SK-N-SH treated with all-trans-retinoic acid at 6 μM for 48 hours (cell line): ENCODE data around the gene YPEL1.

Experiments used
- ATAC-seq: fragments of 200-7000 bp; cut with Tn5 transposase; 3 replicates; pipeline ENCODE4 v1.9.1; 2020; ENCODE audit warnings: mild to moderate bottlenecking, moderate library complexity
- ARNTL ChIP-seq: fragments of 450-650 bp; formaldehyde crosslinking; IDR thresholded peaks from 2 replicates; pipeline ENCODE4 v1.5.0; 2020; ENCODE audit warnings: low read depth, mild to moderate bottlenecking, moderate library complexity, borderline replicate concordance
- CSDC2 ChIP-seq: fragments of 250-450 bp; sonication (Bioruptor Pico); IDR thresholded peaks from 2 replicates; pipeline ENCODE4 v1.5.0; 2020; ENCODE audit warnings: mild to moderate bottlenecking, moderate library complexity
- ESRRG ChIP-seq: fragments of 250-450 bp; sonication (Bioruptor Pico); IDR thresholded peaks from 2 replicates; pipeline ENCODE4 v1.6.1; 2021; ENCODE audit warnings: mild to moderate bottlenecking
- GLIS3 ChIP-seq: fragments of 250-450 bp; sonication (Bioruptor Pico); IDR thresholded peaks from 2 replicates; pipeline ENCODE4 v1.5.0; 2020; ENCODE audit warnings: mild to moderate bottlenecking, moderate library complexity
- OSR1 ChIP-seq: fragments of 250-450 bp; sonication (Bioruptor Pico); IDR thresholded peaks from 2 replicates; pipeline ENCODE4 v1.8.0; 2022; ENCODE audit warnings: moderate library complexity, mild to moderate bottlenecking, inconsistent platforms
- SNAI2 ChIP-seq: fragments of 250-450 bp; sonication (Bioruptor Pico); IDR thresholded peaks from 2 replicates; pipeline ENCODE4 v1.5.0; 2020; ENCODE audit warnings: mild to moderate bottlenecking, moderate library complexity
- TCF4 ChIP-seq: fragments of 250-450 bp; sonication (Bioruptor Pico); IDR thresholded peaks from 2 replicates; pipeline ENCODE4 v1.8.0; 2021; ENCODE audit warnings: mild to moderate bottlenecking, moderate library complexity, borderline replicate concordance
- TOX ChIP-seq: fragments of 250-450 bp; sonication (Bioruptor Pico); IDR thresholded peaks from 2 replicates; pipeline ENCODE4 v1.8.0; 2021; ENCODE audit warnings: mild to moderate bottlenecking, moderate library complexity, borderline replicate concordance
- TSHZ2 ChIP-seq: fragments of 250-450 bp; sonication (Bioruptor Pico); IDR thresholded peaks from 2 replicates; pipeline ENCODE4 v1.5.0; 2020; ENCODE audit warnings: mild to moderate bottlenecking, moderate library complexity
- ZC3H10 ChIP-seq: fragments of 250-450 bp; sonication (Bioruptor Pico); IDR thresholded peaks from 2 replicates; pipeline ENCODE4 v1.5.1; 2021; ENCODE audit warnings: mild to moderate bottlenecking, moderate library complexity
- ZFP3 ChIP-seq: fragments of 250-450 bp; sonication (Bioruptor Pico); IDR thresholded peaks from 2 replicates; pipeline ENCODE4 v1.5.0; 2020; ENCODE audit warnings: mild to moderate bottlenecking, moderate library complexity
- ZNF565 ChIP-seq: fragments of 450-650 bp; formaldehyde crosslinking; conservative IDR thresholded peaks from 2 replicates; pipeline ENCODE4 v1.5.0; 2020; ENCODE audit warnings: low read depth, mild to moderate bottlenecking, moderate library complexity
- ZNF70 ChIP-seq: fragments of 450-650 bp; formaldehyde crosslinking; IDR thresholded peaks from 2 replicates; pipeline ENCODE4 v1.5.0; 2020; ENCODE audit warnings: mild to moderate bottlenecking, moderate library complexity
- TF ChIP-seq, protein P1 (sequence below): fragments of 250-450 bp; sonication (Bioruptor Pico); IDR thresholded peaks from 2 replicates; pipeline ENCODE4 v1.5.1; 2020; ENCODE audit warnings: low read depth, mild to moderate bottlenecking, moderate library complexity
- TF ChIP-seq, protein P2 (sequence below): fragments of 250-450 bp; sonication (Bioruptor Pico); IDR thresholded peaks from 2 replicates; pipeline ENCODE4 v1.8.0; 2021; ENCODE audit warnings: low read depth, mild to moderate bottlenecking, moderate library complexity, borderline replicate concordance
- TF ChIP-seq, protein P3 (sequence below): fragments of 250-450 bp; sonication (Bioruptor Pico); IDR thresholded peaks from 2 replicates; pipeline ENCODE4 v1.8.0; 2020; ENCODE audit warnings: mild to moderate bottlenecking, moderate library complexity, borderline replicate concordance

The YPEL1 gene

GRCh38 chr22:21697880-21698279, 37.7 kb downstream of the YPEL1 start (continued):
- TF ChIP-seq ZNF565 (no peak), TSHZ2 (no peak), ESRRG (no peak), CSDC2 (CRISPR knock-in tag) (no peak), ARNTL (CRISPR knock-in tag) (no peak)

DNA sequence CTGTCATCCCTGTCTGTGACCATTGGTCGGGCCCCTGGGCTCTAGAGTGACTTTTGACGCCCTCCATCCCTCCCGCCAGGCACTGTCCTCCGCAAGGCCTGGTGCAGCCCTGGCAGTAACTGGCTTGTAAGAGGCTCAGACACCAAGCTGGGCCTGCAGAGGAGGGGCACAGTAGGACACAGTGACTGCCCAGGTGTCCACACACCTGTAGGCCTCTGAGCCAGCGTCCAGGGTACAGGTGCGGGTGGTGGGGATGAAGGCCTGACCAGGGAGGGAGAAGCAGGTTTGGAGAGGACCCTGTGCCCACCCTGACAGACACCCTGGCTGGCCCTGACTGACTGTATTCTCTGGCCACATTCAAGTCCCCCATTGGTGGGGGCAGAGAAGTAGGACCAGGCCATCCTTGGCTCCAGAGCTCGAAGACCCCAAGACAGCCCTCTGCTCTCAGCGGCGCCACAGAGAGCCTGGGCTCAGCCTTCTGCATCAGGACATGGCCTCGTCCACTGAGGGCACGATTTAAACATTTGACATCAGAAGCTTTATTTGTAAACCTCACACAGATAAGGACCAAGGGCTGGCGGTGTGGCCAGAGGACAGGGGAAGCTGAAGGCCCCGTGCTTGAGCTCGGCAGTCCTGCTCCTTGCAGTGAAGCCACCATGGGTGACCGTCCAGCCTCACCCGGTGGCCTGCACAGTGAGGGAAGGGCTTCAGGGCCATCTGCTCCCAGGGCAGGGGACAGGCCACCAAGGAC, 38.4 kb downstream of the YPEL1 start:
- no peak for TF ChIP-seq ESRRG
- no peak for TF ChIP-seq GLIS3
- no peak for TF ChIP-seq ZNF70 (CRISPR knock-in tag)
- no peak for TF ChIP-seq CSDC2 (CRISPR knock-in tag)
- no peak for TF ChIP-seq TOX (CRISPR knock-in tag)
- no peak for TF ChIP-seq ZNF565
- TF ChIP-seq, protein P1, sequence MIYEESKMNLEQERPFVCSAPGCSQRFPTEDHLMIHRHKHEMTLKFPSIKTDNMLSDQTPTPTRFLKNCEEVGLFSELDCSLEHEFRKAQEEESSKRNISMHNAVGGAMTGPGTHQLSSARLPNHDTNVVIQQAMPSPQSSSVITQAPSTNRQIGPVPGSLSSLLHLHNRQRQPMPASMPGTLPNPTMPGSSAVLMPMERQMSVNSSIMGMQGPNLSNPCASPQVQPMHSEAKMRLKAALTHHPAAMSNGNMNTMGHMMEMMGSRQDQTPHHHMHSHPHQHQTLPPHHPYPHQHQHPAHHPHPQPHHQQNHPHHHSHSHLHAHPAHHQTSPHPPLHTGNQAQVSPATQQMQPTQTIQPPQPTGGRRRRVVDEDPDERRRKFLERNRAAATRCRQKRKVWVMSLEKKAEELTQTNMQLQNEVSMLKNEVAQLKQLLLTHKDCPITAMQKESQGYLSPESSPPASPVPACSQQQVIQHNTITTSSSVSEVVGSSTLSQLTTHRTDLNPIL (CRISPR knock-in tag), result no peak
- TF ChIP-seq TCF4, result no peak
- no peak; the same call in 2 of the 3 replicates for ATAC-seq

- no peak for ATAC-seq
Observed at GRCh38 chr22:21696115-21696514, 39.5 kb downstream of the YPEL1 start.

More at GRCh38 chr22:21696115-21696514, 39.5 kb downstream of the YPEL1 start:
- TF ChIP-seq ZC3H10, result no peak
- TF ChIP-seq TSHZ2, result no peak
- no peak for TF ChIP-seq SNAI2 (CRISPR knock-in tag)
- TF ChIP-seq GLIS3, result no peak
- TF ChIP-seq, protein P2, sequence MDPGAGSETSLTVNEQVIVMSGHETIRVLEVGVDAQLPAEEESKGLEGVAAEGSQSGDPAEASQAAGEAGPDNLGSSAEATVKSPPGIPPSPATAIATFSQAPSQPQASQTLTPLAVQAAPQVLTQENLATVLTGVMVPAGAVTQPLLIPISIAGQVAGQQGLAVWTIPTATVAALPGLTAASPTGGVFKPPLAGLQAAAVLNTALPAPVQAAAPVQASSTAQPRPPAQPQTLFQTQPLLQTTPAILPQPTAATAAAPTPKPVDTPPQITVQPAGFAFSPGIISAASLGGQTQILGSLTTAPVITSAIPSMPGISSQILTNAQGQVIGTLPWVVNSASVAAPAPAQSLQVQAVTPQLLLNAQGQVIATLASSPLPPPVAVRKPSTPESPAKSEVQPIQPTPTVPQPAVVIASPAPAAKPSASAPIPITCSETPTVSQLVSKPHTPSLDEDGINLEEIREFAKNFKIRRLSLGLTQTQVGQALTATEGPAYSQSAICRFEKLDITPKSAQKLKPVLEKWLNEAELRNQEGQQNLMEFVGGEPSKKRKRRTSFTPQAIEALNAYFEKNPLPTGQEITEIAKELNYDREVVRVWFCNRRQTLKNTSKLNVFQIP (CRISPR knock-in tag), result no peak
- TF ChIP-seq, protein P1 (CRISPR knock-in tag), result no peak
- TF ChIP-seq OSR1 (CRISPR knock-in tag), result no peak
- no peak for TF ChIP-seq ZNF70 (CRISPR knock-in tag)
- TF ChIP-seq, protein P3, sequence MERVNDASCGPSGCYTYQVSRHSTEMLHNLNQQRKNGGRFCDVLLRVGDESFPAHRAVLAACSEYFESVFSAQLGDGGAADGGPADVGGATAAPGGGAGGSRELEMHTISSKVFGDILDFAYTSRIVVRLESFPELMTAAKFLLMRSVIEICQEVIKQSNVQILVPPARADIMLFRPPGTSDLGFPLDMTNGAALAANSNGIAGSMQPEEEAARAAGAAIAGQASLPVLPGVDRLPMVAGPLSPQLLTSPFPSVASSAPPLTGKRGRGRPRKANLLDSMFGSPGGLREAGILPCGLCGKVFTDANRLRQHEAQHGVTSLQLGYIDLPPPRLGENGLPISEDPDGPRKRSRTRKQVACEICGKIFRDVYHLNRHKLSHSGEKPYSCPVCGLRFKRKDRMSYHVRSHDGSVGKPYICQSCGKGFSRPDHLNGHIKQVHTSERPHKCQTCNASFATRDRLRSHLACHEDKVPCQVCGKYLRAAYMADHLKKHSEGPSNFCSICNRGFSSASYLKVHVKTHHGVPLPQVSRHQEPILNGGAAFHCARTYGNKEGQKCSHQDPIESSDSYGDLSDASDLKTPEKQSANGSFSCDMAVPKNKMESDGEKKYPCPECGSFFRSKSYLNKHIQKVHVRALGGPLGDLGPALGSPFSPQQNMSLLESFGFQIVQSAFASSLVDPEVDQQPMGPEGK (CRISPR knock-in tag), result no peak
- TF ChIP-seq ZNF565, result no peak
- no peak for TF ChIP-seq ZFP3
